NCI-H524 (cell line): Measurements from ENCODE around the gene PAF1.

ENCODE experiments used
- DNase-seq, 2 experiments: peaks; one replicate each; lab custom pipeline; 2025; lab: John Stamatoyannopoulos, UW

Gene PAF1

DNA sequence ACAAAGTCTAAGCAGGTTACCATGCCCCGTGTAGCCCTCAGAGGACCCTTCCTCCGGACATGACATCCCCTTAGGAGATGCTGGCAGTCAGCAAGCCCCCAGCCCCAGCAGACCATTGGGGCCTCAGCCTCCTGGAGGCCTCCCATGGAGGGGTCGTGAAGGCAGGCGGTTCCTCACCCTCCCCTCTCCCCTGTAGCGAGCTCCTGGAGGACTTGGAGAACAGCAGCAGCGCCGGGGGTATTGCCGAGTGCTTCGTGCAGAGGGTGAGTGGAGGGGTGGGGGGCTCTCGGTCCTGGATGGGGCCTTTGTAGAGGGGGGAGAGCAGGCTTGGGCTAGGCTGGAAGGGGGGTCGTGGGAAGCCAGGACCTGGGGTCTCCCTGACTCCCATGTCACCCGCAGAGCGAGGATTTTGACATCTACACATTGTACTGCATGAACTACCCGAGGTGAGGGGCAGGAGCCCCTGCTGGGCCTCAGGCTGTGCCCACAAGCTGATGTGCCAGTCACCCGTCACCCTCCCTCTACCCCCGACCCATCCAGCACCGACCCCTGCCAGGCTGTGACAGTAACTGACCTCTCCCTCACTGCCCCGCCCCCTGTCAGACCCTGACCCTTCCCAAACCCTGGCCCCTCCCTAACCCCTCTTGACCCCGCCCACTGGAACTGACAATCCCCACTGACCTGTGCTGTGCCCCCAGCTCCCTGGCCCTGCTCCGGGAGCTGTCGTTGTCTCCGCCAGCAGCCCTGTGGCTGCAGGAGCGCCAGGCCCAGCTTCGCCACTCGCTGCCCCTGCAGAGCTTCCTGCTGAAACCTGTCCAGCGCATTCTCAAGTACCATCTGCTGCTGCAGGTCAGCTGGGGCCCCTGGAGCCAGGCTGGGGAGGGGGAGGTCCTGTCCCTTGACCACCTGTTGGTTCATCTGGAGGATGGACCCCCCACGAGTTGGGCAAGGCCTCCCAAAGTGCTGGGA lies 25.5 kb upstream of the PAF1 start:
- peak; percentile 37 to 42 for DNase-seq

DNA sequence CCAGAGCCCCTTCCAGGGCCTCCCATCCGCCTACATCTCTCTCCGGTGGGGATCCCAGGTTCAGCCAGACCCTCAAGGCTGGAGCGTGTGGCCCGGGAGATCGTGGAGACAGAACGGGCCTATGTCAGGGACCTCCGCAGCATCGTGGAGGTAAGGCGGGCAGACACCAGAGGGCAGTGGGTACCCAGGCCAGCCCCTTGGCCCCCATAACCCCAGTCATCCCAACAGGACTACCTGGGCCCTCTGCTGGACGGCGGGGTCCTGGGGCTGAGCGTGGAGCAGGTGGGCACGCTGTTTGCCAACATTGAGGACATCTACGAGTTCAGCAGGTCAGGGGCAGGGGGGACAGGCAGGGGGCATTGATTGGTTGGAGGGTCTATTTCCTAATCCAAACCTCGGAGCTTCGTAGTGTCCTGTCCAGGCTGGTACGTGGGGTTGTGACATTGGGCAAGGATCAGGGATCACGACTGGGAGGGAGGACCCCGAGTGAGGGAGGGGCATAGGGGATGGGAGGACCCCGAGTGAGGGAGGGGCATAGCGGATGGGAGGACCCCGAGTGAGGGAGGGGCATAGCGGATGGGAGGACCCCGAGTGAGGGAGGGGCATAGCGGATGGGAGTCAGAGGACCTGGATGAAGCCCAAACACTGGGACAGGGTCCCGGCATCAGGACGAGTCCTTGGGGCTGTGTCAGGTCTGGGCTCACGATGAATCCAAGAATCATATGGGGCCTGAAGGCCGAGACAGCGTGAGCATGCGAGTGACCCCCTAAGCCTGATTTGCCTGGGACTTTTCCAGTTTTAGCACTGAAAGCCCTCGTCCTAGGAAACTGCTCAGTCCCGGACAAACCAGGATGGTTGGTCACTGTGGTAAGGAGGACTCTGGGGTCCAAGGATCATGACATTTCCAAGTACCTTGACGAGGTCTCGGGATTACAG lies 24.5 kb upstream of the PAF1 start:
- DNase-seq: no peak

DNA sequence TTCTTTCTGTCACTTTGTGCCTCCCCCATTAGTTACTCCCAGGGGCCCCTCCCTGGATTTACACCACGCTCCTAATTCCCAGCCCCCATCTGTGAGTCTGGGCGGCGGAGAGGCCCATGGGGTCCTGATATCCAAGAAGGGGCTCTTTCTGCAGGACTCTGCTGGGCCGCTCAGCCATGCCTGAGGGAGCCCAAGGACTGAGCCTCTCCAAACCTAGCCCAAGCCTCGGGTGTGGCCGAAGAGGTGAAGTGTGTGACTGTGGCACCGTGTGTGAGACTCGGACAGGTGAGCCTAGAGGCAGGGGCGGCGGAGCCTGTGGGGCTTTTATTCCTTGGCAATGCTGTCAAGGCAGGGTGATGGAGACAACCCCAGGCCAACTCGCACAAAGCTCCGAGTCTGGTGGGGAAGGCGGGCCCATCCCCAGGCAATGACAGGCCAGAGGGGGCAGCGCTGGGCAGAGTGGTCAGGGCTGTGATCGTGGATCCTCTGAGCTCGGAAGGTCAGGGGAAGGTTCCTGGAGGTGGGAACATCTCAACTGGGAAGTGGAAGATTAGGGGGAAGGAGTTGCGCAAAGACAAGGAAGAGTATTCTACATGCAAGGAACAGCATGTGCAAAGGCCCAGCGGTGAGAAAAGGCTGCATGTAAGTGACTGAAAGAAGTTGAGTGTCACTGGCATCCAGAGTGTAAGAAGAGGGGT lies 23.2 kb upstream of the PAF1 start:
- peak in 1 of 2 experiments; percentile 38 for DNase-seq

DNA sequence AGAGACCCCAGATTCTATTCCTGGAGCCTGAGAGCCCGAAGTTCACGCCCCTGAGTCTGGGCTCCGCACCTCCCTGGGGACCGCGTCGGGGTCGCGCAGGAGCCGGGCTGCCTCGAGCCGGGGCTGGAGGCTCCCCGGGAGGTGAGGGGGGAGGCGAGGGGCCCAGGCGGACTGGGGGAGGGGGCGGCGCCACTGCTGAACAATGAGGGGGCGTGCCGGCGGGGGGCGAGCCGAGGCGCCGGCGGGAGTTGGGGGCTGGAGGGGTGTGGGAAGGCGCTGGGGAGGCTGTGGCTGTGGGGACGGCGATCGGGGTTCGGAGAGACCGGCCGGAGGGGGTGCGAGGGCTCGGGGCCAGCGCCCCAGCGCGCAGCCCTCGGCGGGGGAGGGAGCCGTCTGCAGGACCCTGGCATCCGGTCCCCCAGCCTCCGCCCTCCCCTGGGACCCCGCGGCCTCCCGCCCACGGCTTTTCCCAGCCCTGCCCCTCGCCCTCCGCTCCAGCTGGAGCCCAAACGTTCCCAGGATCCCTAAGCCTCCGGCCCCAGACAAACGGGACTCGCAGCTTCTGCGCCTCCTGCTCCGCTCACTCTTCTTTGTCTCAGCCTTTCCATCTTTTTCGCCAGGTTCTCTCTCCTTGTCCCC lies 22.5 kb upstream of the PAF1 start:
- DNase-seq: peak; percentile 57 to 64

- no peak for DNase-seq
Measured at GRCh38 chr19:39412867-39413271, 22.0 kb upstream of the PAF1 start.

DNA sequence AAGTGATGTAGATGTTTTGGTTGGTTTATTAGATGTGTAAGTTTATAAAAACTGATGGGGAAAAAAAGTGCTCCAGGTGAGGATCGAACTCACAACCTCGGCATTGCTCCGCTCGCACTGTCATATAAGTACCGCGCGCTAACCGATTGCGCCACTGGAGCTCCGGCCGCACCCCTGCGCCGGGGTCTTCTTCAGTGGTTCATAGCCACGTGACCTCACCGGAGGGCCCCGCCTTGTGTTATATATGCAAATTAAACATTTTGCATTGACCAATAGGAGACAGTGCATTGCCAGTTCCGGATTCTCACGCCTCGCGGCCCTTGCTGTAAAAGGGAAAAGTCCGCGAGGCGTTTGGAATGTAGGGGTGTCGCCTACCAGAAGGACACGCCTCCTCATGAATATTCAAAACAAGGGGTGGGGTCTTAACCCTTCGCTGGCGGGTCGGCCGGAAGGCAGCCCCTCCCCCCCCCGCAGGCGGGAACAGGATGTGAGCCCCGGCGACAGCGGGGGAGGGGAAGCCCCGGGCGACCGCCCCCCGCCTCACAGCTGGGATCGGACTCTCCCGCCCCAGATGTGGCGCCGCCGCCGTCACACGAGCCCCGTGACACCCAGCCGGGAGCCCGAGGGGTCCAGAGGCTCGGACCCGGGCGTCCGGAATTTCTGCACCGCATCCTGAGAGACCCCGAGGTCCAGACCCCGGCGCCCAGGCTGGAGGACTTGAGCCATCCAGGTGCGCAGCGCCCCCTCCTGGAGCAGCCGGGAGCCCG lies 21.4 kb upstream of the PAF1 start, which contains the start of gene PLEKHG2:
Gene PLEKHG2, plus strand, starts transcription at position 570 of the 767 bp plus-strand sequence. CDS start 1,418 bp downstream, outside the sequence.
- DNase-seq: peak; percentile 99 to 100

DNA sequence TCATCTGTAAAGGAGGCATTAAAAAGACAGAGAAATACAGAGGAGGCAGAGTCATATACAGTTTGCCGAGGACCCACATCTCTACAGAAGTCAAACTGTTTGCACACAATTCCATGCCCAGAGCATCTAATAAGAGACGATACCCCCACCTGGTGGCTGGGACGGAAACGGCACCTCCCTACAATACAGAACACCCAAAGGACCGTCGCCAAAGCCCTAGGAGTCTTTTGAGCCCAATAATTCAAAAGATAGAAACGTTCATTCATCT lies 20.9 kb upstream of the PAF1 start:
- peak; percentile 94 to 95 for DNase-seq

- DNase-seq: no peak
Measured at GRCh38 chr19:39411081-39411831, 20.4 kb upstream of the PAF1 start.

DNA sequence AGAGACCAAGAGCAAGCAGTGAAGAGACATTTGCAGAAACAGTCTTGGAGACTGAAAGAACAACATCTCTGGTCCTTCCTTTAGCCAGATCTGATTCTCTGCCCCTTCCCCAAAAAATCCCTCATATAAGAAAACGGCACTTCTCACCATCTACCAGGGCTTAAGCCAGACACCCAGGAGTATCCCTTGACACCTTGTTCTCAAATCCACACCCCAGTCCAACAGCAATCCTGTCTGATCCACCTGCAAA lies 19.9 kb upstream of the PAF1 start:
- no peak for DNase-seq

DNA sequence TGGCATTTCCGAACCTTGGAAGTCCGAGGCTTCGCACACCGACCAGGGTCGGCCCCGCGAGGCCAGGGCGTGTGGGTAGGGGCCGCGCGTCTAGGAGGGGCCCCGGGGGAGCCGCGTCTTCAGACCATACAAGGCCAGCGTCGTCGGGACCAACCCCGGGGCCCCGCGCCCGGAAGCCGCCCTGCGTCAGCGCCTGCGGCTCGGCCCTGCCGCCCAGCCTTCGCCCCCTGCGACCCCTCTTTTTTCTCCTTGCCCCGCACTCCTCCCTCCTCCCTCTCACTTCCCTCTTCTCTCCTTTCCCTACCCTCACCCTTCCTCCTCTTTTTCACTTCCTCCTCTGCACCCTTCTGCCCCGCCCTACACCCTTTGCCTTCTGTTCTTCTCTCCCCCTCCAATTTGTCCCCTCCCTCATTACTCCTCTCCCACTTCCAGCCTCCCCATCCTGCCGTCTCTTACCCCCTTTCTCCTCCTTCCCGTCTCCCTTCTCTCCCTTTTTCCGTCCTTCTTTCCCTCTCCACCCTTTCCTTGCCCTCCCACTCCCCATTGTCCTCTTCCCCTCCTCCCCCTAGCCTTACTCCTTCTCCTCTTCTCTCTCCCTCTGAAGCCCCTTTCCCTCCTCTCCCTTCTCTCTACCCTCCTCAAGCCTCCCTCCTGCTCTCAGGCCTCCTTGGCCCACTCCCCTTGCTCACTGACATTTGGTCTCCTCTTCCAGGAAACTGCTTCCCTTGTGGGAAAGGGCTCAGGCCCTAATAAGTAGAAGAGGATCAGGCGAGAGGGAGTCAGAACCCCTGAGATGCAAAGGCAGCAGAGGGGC lies 19.3 kb upstream of the PAF1 start:
- peak in 1 of 2 experiments; percentile 47 for DNase-seq

DNA sequence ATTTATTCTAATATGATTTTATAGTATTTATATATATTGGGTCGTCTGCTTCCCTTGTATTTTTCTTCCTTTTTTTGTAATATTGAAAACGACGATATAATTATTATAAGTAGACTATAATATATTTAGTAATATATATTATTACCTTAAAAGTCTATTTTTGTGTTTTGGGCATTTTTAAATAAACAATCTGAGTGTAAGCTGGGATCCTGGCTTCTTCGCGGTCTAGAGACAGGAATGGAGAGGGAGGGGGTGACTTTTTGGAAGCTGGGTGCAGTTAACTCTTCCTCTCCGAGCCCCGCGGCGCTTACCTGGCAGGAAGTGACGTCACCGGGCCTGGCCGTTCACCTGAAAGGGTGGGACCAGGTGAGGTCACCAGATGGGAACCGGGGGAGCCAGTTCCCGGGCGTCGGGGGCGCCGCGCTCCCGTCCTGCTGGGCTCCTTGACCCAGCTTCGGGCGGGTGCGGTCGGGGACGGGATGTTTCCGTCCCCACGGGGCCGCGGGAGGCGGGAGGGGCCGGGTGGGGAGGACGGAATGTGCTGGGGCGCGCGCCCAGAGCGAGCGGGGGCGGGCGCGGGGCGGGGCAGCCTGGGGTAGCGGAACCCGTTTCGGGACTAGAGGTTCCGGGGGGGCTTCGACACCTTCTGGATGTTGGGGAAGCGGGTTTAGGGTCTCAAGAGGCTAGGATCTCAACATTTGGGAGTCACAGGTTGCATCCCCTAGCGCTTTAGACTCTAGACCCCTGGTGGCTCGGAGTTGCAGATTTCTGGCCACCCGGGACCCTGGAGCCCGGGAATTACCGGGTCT lies 18.5 kb upstream of the PAF1 start:
- DNase-seq: peak in 1 of 2 experiments; percentile 47

- DNase-seq: peak in 1 of 2 experiments; percentile 19
Measured at GRCh38 chr19:39408392-39409207, 17.7 kb upstream of the PAF1 start.

GRCh38 chr19:39407660-39408391 lies 16.9 kb upstream of the PAF1 start:
- DNase-seq: no peak

GRCh38 chr19:39407410-39407659 lies 16.4 kb upstream of the PAF1 start:
- DNase-seq: no peak

- DNase-seq: peak in 1 of 2 experiments; percentile 59
Measured at GRCh38 chr19:39406656-39407409, 15.9 kb upstream of the PAF1 start, which contains the start of gene ZFP36. Gene ZFP36 (plus strand): TSS chr19:39406847. CDS start chr19:39406905, 58 bp downstream.

DNA sequence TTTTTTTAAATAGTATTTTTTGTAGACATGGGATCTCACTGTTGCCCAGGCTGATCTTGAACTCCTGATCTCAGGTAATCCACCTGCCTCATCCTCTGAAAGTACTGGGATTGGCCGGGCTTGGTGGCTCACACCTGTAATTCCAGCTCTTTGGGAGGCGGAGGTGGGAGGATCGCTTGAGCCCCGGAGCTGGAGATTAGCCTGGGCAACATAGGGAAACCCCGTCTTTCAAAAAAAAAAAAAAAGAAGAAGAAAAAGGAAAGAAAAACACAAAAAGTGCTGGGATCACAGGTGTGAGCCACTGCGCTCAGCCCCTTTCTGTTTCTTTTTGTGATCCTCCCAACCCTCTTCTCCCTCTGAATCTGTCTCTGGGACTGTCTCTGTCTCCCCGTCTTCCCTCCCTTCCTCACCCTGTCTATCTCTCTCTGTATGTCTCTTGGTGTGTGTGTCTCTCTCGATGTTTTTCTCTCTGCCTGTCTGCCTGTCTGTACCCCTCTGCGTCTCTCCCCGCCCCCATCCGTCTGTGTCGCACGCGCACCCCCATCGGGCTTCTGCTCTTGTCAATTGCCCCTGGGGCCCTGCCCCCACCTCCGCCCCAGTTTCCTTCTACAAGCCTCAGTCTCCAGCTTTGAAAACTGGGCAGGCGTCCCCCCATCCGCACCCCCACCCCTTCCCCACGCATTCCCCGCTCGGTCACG lies 15.2 kb upstream of the PAF1 start:
- DNase-seq: peak in 1 of 2 experiments; percentile 52
